Measurements from ENCODE around the gene RNLS.

RNLS gene

GRCh38 chr10:88270061-88270808, 312.9 kb downstream of the RNLS start:
- in situ Hi-C loops (cut with MboI; ENCODE audit: low sequenced_read_pairs): no loop called here

GRCh38 chr10:88262591-88263234, 320.4 kb downstream of the RNLS start:
- in situ Hi-C loops (cut with MboI; ENCODE audit: low sequenced_read_pairs): no loop called here

- in situ Hi-C loops (cut with MboI; ENCODE audit: low sequenced_read_pairs): no loop called here
These were observed 322.0 kb downstream of the RNLS start for GRCh38 chr10:88261152-88261551.

GRCh38 chr10:88260329-88261051, 322.6 kb downstream of the RNLS start:
- in situ Hi-C loops (cut with MboI; ENCODE audit: low sequenced_read_pairs): no loop called here

GRCh38 chr10:88259381-88259780, 323.7 kb downstream of the RNLS start:
- in situ Hi-C loops (cut with MboI; ENCODE audit: low sequenced_read_pairs): no loop called here

GRCh38 chr10:88256886-88257285, 326.2 kb downstream of the RNLS start:
- in situ Hi-C loops (cut with MboI; ENCODE audit: low sequenced_read_pairs): no loop called here

GRCh38 chr10:88256013-88256680, 327.0 kb downstream of the RNLS start:
- in situ Hi-C loops (cut with MboI; ENCODE audit: low sequenced_read_pairs): no loop called here

GRCh38 chr10:88254091-88254490, 329.0 kb downstream of the RNLS start:
- in situ Hi-C loops (cut with MboI; ENCODE audit: low sequenced_read_pairs): no loop called here

GRCh38 chr10:88253622-88254021, 329.5 kb downstream of the RNLS start:
- in situ Hi-C loops (cut with MboI; ENCODE audit: low sequenced_read_pairs): no loop called here

- in situ Hi-C loops (cut with MboI; ENCODE audit: low sequenced_read_pairs): no loop called here
These were observed 330.0 kb downstream of the RNLS start for GRCh38 chr10:88253128-88253527.

- in situ Hi-C loops (cut with MboI; ENCODE audit: low sequenced_read_pairs): no loop called here
These were observed 333.7 kb downstream of the RNLS start for GRCh38 chr10:88249450-88249849.

GRCh38 chr10:88246675-88247074, 336.4 kb downstream of the RNLS start:
- in situ Hi-C loops (cut with MboI; ENCODE audit: low sequenced_read_pairs): no loop called here

GRCh38 chr10:88245974-88246511, 337.1 kb downstream of the RNLS start:
- in situ Hi-C loops (cut with MboI; ENCODE audit: low sequenced_read_pairs): no loop called here

GRCh38 chr10:88244781-88245625, 338.1 kb downstream of the RNLS start:
- in situ Hi-C loops (cut with MboI; ENCODE audit: low sequenced_read_pairs): no loop called here

- in situ Hi-C loops (cut with MboI; ENCODE audit: low sequenced_read_pairs): no loop called here
These were observed 339.0 kb downstream of the RNLS start for GRCh38 chr10:88243836-88244730.

GRCh38 chr10:88243202-88243744, 339.8 kb downstream of the RNLS start:
- in situ Hi-C loops (cut with MboI; ENCODE audit: low sequenced_read_pairs): no loop called here

GRCh38 chr10:88241501-88241900, 341.6 kb downstream of the RNLS start:
- in situ Hi-C loops (cut with MboI; ENCODE audit: low sequenced_read_pairs): no loop called here

GRCh38 chr10:88239212-88239611, 343.9 kb downstream of the RNLS start:
- in situ Hi-C loops (cut with MboI; ENCODE audit: low sequenced_read_pairs): no loop called here

GRCh38 chr10:88238615-88238914, 344.6 kb downstream of the RNLS start:
- in situ Hi-C loops (cut with MboI; ENCODE audit: low sequenced_read_pairs): no loop called here

Data from hTERT RPE-1 (cell line).